Bone marrow (tissue), 2 donors: Measurements from ENCODE around the gene ACY1.
A peak's percentile ranks its signal among the peaks of the same experiment; 100 is the strongest.

ENCODE experiments used
- DNase-seq, 2 donors: peaks; one replicate each; lab custom pipeline; 2025; lab: John Stamatoyannopoulos, UW

ACY1 gene

GRCh38 chr3:51982838-51983577 is at the start of gene ACY1:
TSS of gene ACY1 (plus strand) at chr3:51983535. CDS start at chr3:51984065, 530 bp downstream.
- peak; percentile 17 to 74 for DNase-seq

- DNase-seq, result no peak
These were observed 49.0 kb upstream of the ACY1 start for GRCh38 chr3:51934139-51934850.

GRCh38 chr3:51934991-51935885 is 48.1 kb upstream of the ACY1 start:
- DNase-seq, result no peak

GRCh38 chr3:51935886-51936755 is 47.2 kb upstream of the ACY1 start:
- no peak for DNase-seq

DNA sequence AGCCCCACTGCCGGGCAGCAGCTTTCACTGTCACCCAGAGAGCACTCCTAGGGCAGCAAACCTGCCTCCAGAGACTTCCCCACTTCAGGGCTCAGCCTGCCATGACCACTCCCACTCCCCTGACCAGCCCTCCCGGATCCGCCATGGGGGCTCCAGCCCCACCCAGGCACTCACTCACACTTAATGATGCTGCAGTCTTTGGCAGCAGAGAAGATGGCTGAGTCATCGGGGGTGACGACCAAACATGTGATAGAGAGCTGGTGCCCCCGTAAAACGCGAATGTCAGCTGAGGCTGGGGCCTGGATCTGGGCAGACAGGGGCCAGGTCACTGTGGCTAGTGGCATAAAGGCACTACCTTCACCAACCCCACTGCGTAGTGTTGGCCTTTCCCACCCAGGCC is 46.3 kb upstream of the ACY1 start:
- DNase-seq, result no peak

DNA sequence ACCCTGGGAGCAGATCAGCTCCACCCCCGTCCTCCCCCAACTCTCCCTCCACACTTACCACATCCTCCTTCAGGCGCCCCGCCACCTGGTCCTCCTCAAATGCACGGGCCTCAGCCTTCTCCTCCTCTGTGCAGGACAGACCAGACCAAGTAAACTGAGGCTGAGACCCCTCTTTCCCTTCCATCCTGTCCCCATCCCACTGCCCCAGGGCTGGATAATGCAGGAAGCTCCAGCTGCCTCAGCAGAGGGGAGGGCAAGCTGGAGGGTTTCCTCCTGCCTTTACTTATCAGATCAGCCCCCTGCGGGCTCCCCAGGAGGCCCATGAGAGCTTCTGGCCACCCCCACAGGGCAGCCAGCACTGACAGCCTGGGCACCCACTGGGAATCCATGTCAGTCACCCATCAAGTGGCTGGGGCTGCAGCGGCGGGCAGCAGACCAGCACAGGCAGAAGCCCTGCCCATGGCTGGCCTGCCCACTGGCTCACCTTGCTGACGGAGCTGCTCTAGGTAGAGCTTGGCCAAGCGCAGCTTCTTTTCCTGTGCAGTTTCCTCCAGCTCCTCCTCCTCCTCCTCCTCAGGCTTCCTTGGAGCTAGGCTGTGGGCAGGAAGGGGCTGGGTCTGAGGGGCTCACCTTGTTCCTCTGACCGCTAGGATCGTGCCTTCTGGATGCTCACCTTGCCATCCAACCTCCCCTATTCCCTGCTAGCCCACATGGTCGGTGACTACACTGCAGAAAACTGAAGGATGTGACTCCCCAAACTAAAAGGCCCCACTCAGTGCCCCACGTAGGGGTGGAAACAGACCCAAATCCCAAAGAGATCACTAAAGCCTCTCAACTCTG is 45.5 kb upstream of the ACY1 start:
- no peak for DNase-seq

GRCh38 chr3:51938780-51939425 is 44.4 kb upstream of the ACY1 start:
- DNase-seq, result no peak

- no peak for DNase-seq
These were observed 42.5 kb upstream of the ACY1 start for GRCh38 chr3:51940648-51941462.

DNA sequence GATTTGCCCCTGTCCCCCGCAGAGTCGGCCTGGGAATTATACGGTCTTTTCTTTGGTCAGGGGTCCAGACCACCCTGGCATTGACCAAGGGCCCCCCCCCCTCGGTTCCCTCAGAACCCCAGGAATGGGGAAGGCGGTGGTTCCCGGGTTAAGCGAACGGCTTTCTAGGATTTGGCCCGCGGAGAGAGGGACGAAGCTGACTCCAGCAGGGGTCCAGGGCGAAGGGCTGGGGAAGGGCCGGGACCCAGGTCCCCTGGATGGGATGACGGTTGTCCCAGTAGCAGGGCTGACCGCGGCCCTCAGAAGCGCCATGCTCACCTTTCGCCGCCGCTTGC is 41.9 kb upstream of the ACY1 start:
- no peak for DNase-seq

- DNase-seq, result peak; percentile 89 to 99
These were observed 41.3 kb upstream of the ACY1 start, which contains the start of the genes PARP3 and RRP9 for GRCh38 chr3:51941798-51942602. TSS of gene PARP3 (plus strand) at chr3:51942363. CDS start at chr3:51943356, 993 bp downstream. TSS of gene RRP9 (minus strand) at chr3:51941904. CDS start at chr3:51941867, 37 bp downstream.

DNA sequence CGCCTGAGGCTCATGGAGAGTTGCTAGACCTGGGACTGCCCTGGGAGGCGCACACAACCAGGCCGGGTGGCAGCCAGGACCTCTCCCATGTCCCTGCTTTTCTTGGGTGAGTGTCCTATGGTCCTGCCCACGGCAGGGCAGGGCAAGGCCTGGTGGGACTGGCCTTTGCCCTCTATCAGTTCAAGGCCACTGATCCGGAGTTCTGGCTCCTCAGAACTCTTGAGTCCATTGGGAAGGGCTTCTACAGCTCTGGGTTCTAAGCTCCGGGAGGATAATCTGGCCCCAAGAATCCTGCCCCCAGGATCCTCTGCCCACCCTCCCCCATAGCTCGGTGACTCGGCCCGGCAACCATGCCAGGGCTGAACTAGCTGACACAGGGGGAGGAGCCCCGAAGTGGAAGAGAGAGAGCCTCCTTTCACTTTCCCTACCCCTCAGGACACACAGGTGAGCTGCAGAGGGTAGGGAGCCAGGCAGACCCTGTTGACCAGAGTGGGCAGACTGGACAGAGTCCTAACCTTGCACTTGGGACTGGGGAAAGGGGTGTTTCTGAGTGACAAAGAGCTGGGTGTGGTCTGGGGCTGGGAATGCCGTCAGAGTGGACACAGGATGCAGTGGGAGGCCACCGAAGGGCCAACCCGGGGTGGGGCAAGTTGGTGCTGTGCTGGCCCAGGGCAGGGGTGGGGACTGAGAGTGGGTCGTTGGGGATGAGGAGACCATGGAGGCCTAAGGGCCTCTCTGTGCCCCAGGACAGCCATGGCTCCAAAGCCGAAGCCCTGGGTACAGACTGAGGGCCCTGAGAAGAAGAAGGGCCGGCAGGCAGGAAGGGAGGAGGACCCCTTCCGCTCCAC is 40.5 kb upstream of the ACY1 start:
- DNase-seq, result peak in 1 of 2 donors; percentile 16

GRCh38 chr3:51943451-51944391 is 39.6 kb upstream of the ACY1 start:
- no peak for DNase-seq

- no peak for DNase-seq
These were observed 38.8 kb upstream of the ACY1 start for GRCh38 chr3:51944451-51945021.

GRCh38 chr3:51945031-51945840 is 38.1 kb upstream of the ACY1 start:
- no peak for DNase-seq
